ENCODE results near the gene FRMPD2.

The FRMPD2 gene

GRCh38 chr10:48307711-48308018, 33.2 kb upstream of the FRMPD2 start:
- H3K4me3 ChIP-seq (ENCODE audit: low read depth, low read length) = peak overlapping the region; percentile 94
- DNase-seq (ENCODE audit: low read depth) = no peak
- TF ChIP-seq CTCF (IDR thresholded peaks at IDR 0.05; ENCODE audit: low read depth, low read length, missing control alignments) = no peak

GRCh38 chr10:48306870-48307710, 32.6 kb upstream of the FRMPD2 start:
- no peak for TF ChIP-seq CTCF (IDR thresholded peaks at IDR 0.05; ENCODE audit: low read depth, low read length, missing control alignments)
- no peak for DNase-seq (ENCODE audit: low read depth)
- peak overlapping the region; percentile 94 for H3K4me3 ChIP-seq (ENCODE audit: low read depth, low read length)

GRCh38 chr10:48306265-48306869, 31.9 kb upstream of the FRMPD2 start, which contains the start of gene MAPK8:
TSS of gene MAPK8 (plus strand) at chr10:48306677. CDS start at chr10:48401661, 94,984 bp downstream.
- peak; percentile 74 for DNase-seq (ENCODE audit: low read depth)
- peak within 1 kb of the TSS; percentile 94 for H3K4me3 ChIP-seq (ENCODE audit: low read depth, low read length)
- no peak for TF ChIP-seq CTCF (IDR thresholded peaks at IDR 0.05; ENCODE audit: low read depth, low read length, missing control alignments)

- TF ChIP-seq CTCF (IDR thresholded peaks at IDR 0.05; ENCODE audit: low read depth, low read length, missing control alignments) = no peak
- no peak for DNase-seq (ENCODE audit: low read depth)
- peak overlapping the region; percentile 22 for H3K4me3 ChIP-seq (ENCODE audit: low read depth, low read length)
Measured at GRCh38 chr10:48305905-48306264, 31.4 kb upstream of the FRMPD2 start.

GRCh38 chr10:48302515-48303476, 28.3 kb upstream of the FRMPD2 start:
- no peak overlapping the region for H3K4me3 ChIP-seq (ENCODE audit: low read depth, low read length)
- TF ChIP-seq CTCF (IDR thresholded peaks at IDR 0.05; ENCODE audit: low read depth, low read length, missing control alignments) = no peak
- DNase-seq (ENCODE audit: low read depth) = no peak

- no peak for TF ChIP-seq CTCF (IDR thresholded peaks at IDR 0.05; ENCODE audit: low read depth, low read length, missing control alignments)
- no peak overlapping the region for H3K4me3 ChIP-seq (ENCODE audit: low read depth, low read length)
- no peak for DNase-seq (ENCODE audit: low read depth)
Measured at GRCh38 chr10:48300556-48300955, 26.1 kb upstream of the FRMPD2 start.
